ENCODE measurements around the gene RGS9. TPM values are rescaled to one million over a fixed set of nuclear protein-coding genes. Genes with fewer than 3 reads are reported as not detected.
"Not testable (repeated sequence)": the region's sequence is repeated elsewhere in the genome, so short reads cannot be mapped to it uniquely, and the experiment has no call there.

RGS9 gene
- total RNA-seq, 2 experiments from 2014 or later: 1.2 to 1.6 TPM

GRCh38 chr17:65207448-65207847 lies 70.3 kb downstream of the RGS9 start:
- DNase-seq: peak; percentile 35
- H3K27me3 Mint-ChIP-seq (ENCODE audit: low read depth); CTCF ChIA-PET; H3K4me1 Mint-ChIP-seq (ENCODE audit: low read depth); H3K36me3 Mint-ChIP-seq (ENCODE audit: low read depth); H3K27ac Mint-ChIP-seq; intact Hi-C loops (cut with micrococcal nuclease); H3K4me3 Mint-ChIP-seq; H3K9me3 Mint-ChIP-seq: not testable (repeated sequence)

- no peak overlapping the region for H3K4me3 Mint-ChIP-seq
- intact Hi-C loops (cut with micrococcal nuclease): no loop called here
- peaks cover 7% of the 10 kb centered on the region for H3K4me1 Mint-ChIP-seq (ENCODE audit: low read depth)
- DNase-seq: no peak
- CTCF ChIA-PET: interaction anchor here (1.5 to 1.7 kb wide), 2 partner anchors 24 to 269 kb away, joined by 3 read pairs; no protein-coding TSS in a partner anchor
- H3K36me3 Mint-ChIP-seq (ENCODE audit: low read depth): no peaks in the 10 kb centered on the region
- no peak overlapping the region for H3K27ac Mint-ChIP-seq
- H3K9me3 Mint-ChIP-seq: no peaks in the 10 kb centered on the region
- peaks cover 6% of the 10 kb centered on the region for H3K27me3 Mint-ChIP-seq (ENCODE audit: low read depth)
Measured at GRCh38 chr17:65208717-65209116, 71.5 kb downstream of the RGS9 start.

GRCh38 chr17:65218261-65218660 lies 81.1 kb downstream of the RGS9 start:
- intact Hi-C loops (cut with micrococcal nuclease): no loop called here
- H3K9me3 Mint-ChIP-seq: no peaks in the 10 kb centered on the region

GRCh38 chr17:65219124-65219523 lies 82.0 kb downstream of the RGS9 start:
- Mint-ChIP-seq H3K27me3 (ENCODE audit: low read depth) (peaks cover 14% of the 10 kb centered on the region), H3K27ac (no peak overlapping the region), H3K9me3 (no peaks in the 10 kb centered on the region), H3K36me3 (ENCODE audit: low read depth) (no peaks in the 10 kb centered on the region), H3K4me1 (ENCODE audit: low read depth) (no peaks in the 10 kb centered on the region), H3K4me3 (no peak overlapping the region)
- intact Hi-C loops (cut with micrococcal nuclease): no loop called here
- CTCF ChIA-PET: no interaction called here
- DNase-seq: no peak

More at GRCh38 chr17:65218261-65218660, 81.1 kb downstream of the RGS9 start:
- no peak for DNase-seq
- H3K36me3 Mint-ChIP-seq (ENCODE audit: low read depth): no peaks in the 10 kb centered on the region
- H3K27ac Mint-ChIP-seq: no peak overlapping the region
- H3K27me3 Mint-ChIP-seq (ENCODE audit: low read depth): peaks cover 15% of the 10 kb centered on the region
- no peaks in the 10 kb centered on the region for H3K4me1 Mint-ChIP-seq (ENCODE audit: low read depth)
- no peak overlapping the region for H3K4me3 Mint-ChIP-seq
- CTCF ChIA-PET: interaction anchor here (0.6 to 1.5 kb wide), 2 partner anchors 21 to 75 kb away, joined by 3 to 5 read pairs; no protein-coding TSS in a partner anchor

GRCh38 chr17:65219707-65220106 lies 82.5 kb downstream of the RGS9 start:
- CTCF ChIA-PET: no interaction called here
- H3K4me1 Mint-ChIP-seq (ENCODE audit: low read depth): no peaks in the 10 kb centered on the region
- H3K4me3 Mint-ChIP-seq: no peak overlapping the region
- H3K27me3 Mint-ChIP-seq (ENCODE audit: low read depth): peaks cover 11% of the 10 kb centered on the region
- intact Hi-C loops (cut with micrococcal nuclease): no loop called here
- H3K27ac Mint-ChIP-seq: no peak overlapping the region
- no peaks in the 10 kb centered on the region for H3K9me3 Mint-ChIP-seq
- no peak for DNase-seq
- no peaks in the 10 kb centered on the region for H3K36me3 Mint-ChIP-seq (ENCODE audit: low read depth)

- Mint-ChIP-seq H3K9me3 (no peaks in the 10 kb centered on the region), H3K4me1 (ENCODE audit: low read depth) (no peaks in the 10 kb centered on the region), H3K36me3 (ENCODE audit: low read depth) (no peaks in the 10 kb centered on the region), H3K4me3 (no peak overlapping the region), H3K27ac (no peak overlapping the region), H3K27me3 (ENCODE audit: low read depth) (peaks cover 6% of the 10 kb centered on the region)
- DNase-seq: no peak
- intact Hi-C loops (cut with micrococcal nuclease): no loop called here
- CTCF ChIA-PET: no interaction called here
Measured at GRCh38 chr17:65220732-65221131, 83.6 kb downstream of the RGS9 start.

GRCh38 chr17:65222214-65222738 lies 85.1 kb downstream of the RGS9 start:
- Mint-ChIP-seq H3K27ac (no peak overlapping the region), H3K9me3 (no peaks in the 10 kb centered on the region), H3K36me3 (ENCODE audit: low read depth) (no peaks in the 10 kb centered on the region), H3K27me3 (ENCODE audit: low read depth) (peaks cover 11% of the 10 kb centered on the region), H3K4me1 (ENCODE audit: low read depth) (no peaks in the 10 kb centered on the region), H3K4me3 (no peak overlapping the region)
- no peak for DNase-seq
- CTCF ChIA-PET: interaction anchor here (0.5 kb wide), 1 partner anchor 24 kb away, joined by 3 read pairs; no protein-coding TSS in a partner anchor
- intact Hi-C loops (cut with micrococcal nuclease): no loop called here

GRCh38 chr17:65225061-65225460 lies 87.9 kb downstream of the RGS9 start:
- no peaks in the 10 kb centered on the region for H3K9me3 Mint-ChIP-seq
- H3K4me3 Mint-ChIP-seq: no peak overlapping the region
- DNase-seq: no peak
- peaks cover 11% of the 10 kb centered on the region for H3K27me3 Mint-ChIP-seq (ENCODE audit: low read depth)
- peaks cover 21% of the 10 kb centered on the region for H3K4me1 Mint-ChIP-seq (ENCODE audit: low read depth)
- H3K27ac Mint-ChIP-seq: no peak overlapping the region
- intact Hi-C loops (cut with micrococcal nuclease): no loop called here
- no peaks in the 10 kb centered on the region for H3K36me3 Mint-ChIP-seq (ENCODE audit: low read depth)
- CTCF ChIA-PET: no interaction called here

GRCh38 chr17:65226227-65226626 lies 89.1 kb downstream of the RGS9 start:
- intact Hi-C loops (cut with micrococcal nuclease): no loop called here

GRCh38 chr17:65227637-65228036 lies 90.5 kb downstream of the RGS9 start:
- Mint-ChIP-seq H3K4me3 (no peak overlapping the region), H3K36me3 (ENCODE audit: low read depth) (no peaks in the 10 kb centered on the region), H3K27ac (no peak overlapping the region), H3K9me3 (no peaks in the 10 kb centered on the region), H3K4me1 (ENCODE audit: low read depth) (peaks cover 27% of the 10 kb centered on the region), H3K27me3 (ENCODE audit: low read depth) (peaks cover 13% of the 10 kb centered on the region)
- CTCF ChIA-PET: interaction anchor here (1.6 kb wide), 1 partner anchor 30 kb away, joined by 10 read pairs; no protein-coding TSS in a partner anchor
- DNase-seq: no peak
- intact Hi-C loops (cut with micrococcal nuclease): loop anchor here (2.0 kb wide), 2 partner anchors 35 to 571 kb away; no protein-coding TSS in a partner anchor

More at GRCh38 chr17:65226227-65226626, 89.1 kb downstream of the RGS9 start:
- H3K4me3 Mint-ChIP-seq: no peak overlapping the region
- H3K36me3 Mint-ChIP-seq (ENCODE audit: low read depth): no peaks in the 10 kb centered on the region
- H3K9me3 Mint-ChIP-seq: no peaks in the 10 kb centered on the region
- peaks cover 27% of the 10 kb centered on the region for H3K4me1 Mint-ChIP-seq (ENCODE audit: low read depth)
- CTCF ChIA-PET: no interaction called here
- DNase-seq: no peak
- H3K27ac Mint-ChIP-seq: no peak overlapping the region
- H3K27me3 Mint-ChIP-seq (ENCODE audit: low read depth): peaks cover 11% of the 10 kb centered on the region

- H3K4me3 Mint-ChIP-seq: no peak overlapping the region
- no peak for DNase-seq
- CTCF ChIA-PET: interaction anchor here (0.8 to 1.6 kb wide), 2 partner anchors 30 to 66 kb away, joined by 4 to 10 read pairs; no protein-coding TSS in a partner anchor
- peak overlapping the region; percentile 8 for H3K27ac Mint-ChIP-seq
- H3K27me3 Mint-ChIP-seq (ENCODE audit: low read depth): peaks cover 16% of the 10 kb centered on the region
- H3K4me1 Mint-ChIP-seq (ENCODE audit: low read depth): peaks cover 27% of the 10 kb centered on the region
- H3K36me3 Mint-ChIP-seq (ENCODE audit: low read depth): no peaks in the 10 kb centered on the region
- intact Hi-C loops (cut with micrococcal nuclease): loop anchor here (2.0 kb wide), 2 partner anchors 35 to 571 kb away; no protein-coding TSS in a partner anchor
- no peaks in the 10 kb centered on the region for H3K9me3 Mint-ChIP-seq
Measured at GRCh38 chr17:65228287-65228686, 91.1 kb downstream of the RGS9 start.

GRCh38 chr17:65228734-65229620 lies 91.8 kb downstream of the RGS9 start:
- CTCF ChIA-PET: interaction anchor here (0.8 to 1.6 kb wide), 2 partner anchors 31 to 66 kb away, joined by 4 to 10 read pairs; no protein-coding TSS in a partner anchor
- Mint-ChIP-seq H3K36me3 (ENCODE audit: low read depth) (no peaks in the 10 kb centered on the region), H3K27ac (peak overlapping the region; percentile 57), H3K4me1 (ENCODE audit: low read depth) (peaks cover 27% of the 10 kb centered on the region), H3K9me3 (no peaks in the 10 kb centered on the region), H3K27me3 (ENCODE audit: low read depth) (peaks cover 16% of the 10 kb centered on the region), H3K4me3 (no peak overlapping the region)
- peak; percentile 74 for DNase-seq
- intact Hi-C loops (cut with micrococcal nuclease): loop anchor here (1.0 to 2.0 kb wide), 4 partner anchors 34 to 570 kb away; no protein-coding TSS in a partner anchor

Data from activated naive CD4-positive, alpha-beta T cell treated with anti-CD3 and anti-CD28 coated beads for 36 hours (primary cell).